Measurements from ENCODE around the gene SULF2. TPM values are rescaled to one million over a fixed set of nuclear protein-coding genes. Genes with fewer than 3 reads are reported as not detected.

SULF2 gene
- total and polyA plus RNA-seq, 2 experiments from 2014 or later, result 49.0 to 66.6 TPM

- Histone ChIP-seq H3K9me2 (replicated peaks; ENCODE audit: insufficient read depth) (no peaks in the 10 kb centered on the region), H4K20me1 (ENCODE audit: insufficient read depth, poor library complexity, severe bottlenecking) (no peaks in the 10 kb centered on the region), H3K27me3 (no peaks in the 10 kb centered on the region), H3K79me2 (no peaks in the 10 kb centered on the region), H3K9me3 (ENCODE audit: low read depth) (no peaks in the 10 kb centered on the region), H3K4me1 (ENCODE audit: insufficient read depth) (peaks cover 5% of the 10 kb centered on the region), H3K4me3 (no peak overlapping the region), H3K4me2 (no peak overlapping the region), H3K27ac (no peak overlapping the region), H2AFZ (no peak overlapping the region), H3K36me3 (replicated peaks; ENCODE audit: insufficient read depth, low read depth) (no peaks in the 10 kb centered on the region)
- DNase-seq (ENCODE audit: low spot score), result no peak
- TF ChIP-seq CTCF (IDR thresholded peaks at IDR 0.05; ENCODE audit: poor library complexity), result no peak
- TF ChIP-seq EZH2 (IDR thresholded peaks at IDR 0.05; ENCODE audit: borderline replicate concordance), result no peak
- TF ChIP-seq EZH2phosphoT487 (IDR thresholded peaks at IDR 0.05; ENCODE audit: low read depth, severe bottlenecking, unreplicated experiment), result no peak
- WGBS (ENCODE audit: low lambda C conversion rate, missing lambda C conversion rate), result 95% methylated on average over 5 of the region's 5 CpGs
These were observed 78.9 kb downstream of the SULF2 start for GRCh38 chr20:47706345-47706744.

GRCh38 chr20:47705497-47705856 lies 79.8 kb downstream of the SULF2 start:
- no peaks in the 10 kb centered on the region for H3K36me3 ChIP-seq (replicated peaks; ENCODE audit: insufficient read depth, low read depth)
- no peaks in the 10 kb centered on the region for H3K9me3 ChIP-seq (ENCODE audit: low read depth)
- no peak overlapping the region for H3K4me2 ChIP-seq
- H3K9me2 ChIP-seq (replicated peaks; ENCODE audit: insufficient read depth), result no peaks in the 10 kb centered on the region
- no peak for DNase-seq (ENCODE audit: low spot score)
- H3K79me2 ChIP-seq, result no peaks in the 10 kb centered on the region
- H4K20me1 ChIP-seq (ENCODE audit: insufficient read depth, poor library complexity, severe bottlenecking), result no peaks in the 10 kb centered on the region
- H2AFZ ChIP-seq, result no peak overlapping the region
- TF ChIP-seq EZH2phosphoT487 (IDR thresholded peaks at IDR 0.05; ENCODE audit: low read depth, severe bottlenecking, unreplicated experiment), result no peak
- no peak for TF ChIP-seq CTCF (IDR thresholded peaks at IDR 0.05; ENCODE audit: poor library complexity)
- TF ChIP-seq EZH2 (IDR thresholded peaks at IDR 0.05; ENCODE audit: borderline replicate concordance), result no peak
- no peak overlapping the region for H3K4me3 ChIP-seq
- H3K27me3 ChIP-seq, result no peaks in the 10 kb centered on the region
- no peaks in the 10 kb centered on the region for H3K4me1 ChIP-seq (ENCODE audit: insufficient read depth)
- 97% methylated on average over 7 of the region's 7 CpGs for WGBS (ENCODE audit: low lambda C conversion rate, missing lambda C conversion rate)
- H3K27ac ChIP-seq, result no peak overlapping the region

GRCh38 chr20:47704746-47705496 lies 80.4 kb downstream of the SULF2 start:
- TF ChIP-seq CTCF (IDR thresholded peaks at IDR 0.05; ENCODE audit: poor library complexity), result no peak
- TF ChIP-seq EZH2phosphoT487 (IDR thresholded peaks at IDR 0.05; ENCODE audit: low read depth, severe bottlenecking, unreplicated experiment), result no peak
- no peak for TF ChIP-seq EZH2 (IDR thresholded peaks at IDR 0.05; ENCODE audit: borderline replicate concordance)
- no peaks in the 10 kb centered on the region for H3K79me2 ChIP-seq
- no peak overlapping the region for H2AFZ ChIP-seq
- no peak overlapping the region for H3K4me2 ChIP-seq
- no peaks in the 10 kb centered on the region for H3K27me3 ChIP-seq
- no peaks in the 10 kb centered on the region for H3K36me3 ChIP-seq (replicated peaks; ENCODE audit: insufficient read depth, low read depth)
- H3K4me1 ChIP-seq (ENCODE audit: insufficient read depth), result no peaks in the 10 kb centered on the region
- H3K27ac ChIP-seq, result no peak overlapping the region
- WGBS (ENCODE audit: low lambda C conversion rate, missing lambda C conversion rate), result 88% methylated on average over 15 of the region's 15 CpGs
- H4K20me1 ChIP-seq (ENCODE audit: insufficient read depth, poor library complexity, severe bottlenecking), result no peaks in the 10 kb centered on the region
- no peak overlapping the region for H3K4me3 ChIP-seq
- no peak for DNase-seq (ENCODE audit: low spot score)
- no peaks in the 10 kb centered on the region for H3K9me3 ChIP-seq (ENCODE audit: low read depth)
- no peaks in the 10 kb centered on the region for H3K9me2 ChIP-seq (replicated peaks; ENCODE audit: insufficient read depth)

Measured in hepatocyte (in vitro differentiated cells).